GM10847 (cell line): Measurements from ENCODE around the gene SPIRE1.
A peak's percentile ranks its signal among the peaks of the same experiment; 100 is the strongest.

Source experiments
- POLR2A ChIP-seq: IDR thresholded peaks from 2 replicates; pipeline ENCODE4 v1.6.1; 2011; ENCODE audit not compliant: insufficient read length; ENCODE audit errors: extremely low read depth

SPIRE1 gene

GRCh38 chr18:12657684-12658425, at the start of gene SPIRE1:
TSS of gene SPIRE1 (minus strand) at chr18:12658107. CDS start at chr18:12657866, 241 bp downstream.
- TF ChIP-seq POLR2A = no peak

GRCh38 chr18:12703664-12704063, 45.8 kb upstream of the SPIRE1 start:
- TF ChIP-seq POLR2A = no peak

- TF ChIP-seq POLR2A = peak; percentile 42
Measured at GRCh38 chr18:12703096-12703567, 45.2 kb upstream of the SPIRE1 start.

GRCh38 chr18:12702221-12703095, 44.6 kb upstream of the SPIRE1 start, which contains the start of the genes CEP76 and PSMG2:
TSS of gene CEP76 (minus strand) at chr18:12702723. CDS start at chr18:12702548, 175 bp downstream.
TSS of gene PSMG2 (plus strand) at chr18:12703042. CDS start at chr18:12703108, 66 bp downstream.
- peak; percentile 74 for TF ChIP-seq POLR2A

GRCh38 chr18:12701161-12701560, 43.3 kb upstream of the SPIRE1 start:
- no peak for TF ChIP-seq POLR2A

- no peak for TF ChIP-seq POLR2A
Measured at GRCh38 chr18:12699747-12700146, 41.8 kb upstream of the SPIRE1 start.

GRCh38 chr18:12694032-12694431, 36.1 kb upstream of the SPIRE1 start:
- TF ChIP-seq POLR2A = no peak

- TF ChIP-seq POLR2A = no peak
Measured at GRCh38 chr18:12692206-12692605, 34.3 kb upstream of the SPIRE1 start.

GRCh38 chr18:12689256-12689850, 31.4 kb upstream of the SPIRE1 start:
- no peak for TF ChIP-seq POLR2A

GRCh38 chr18:12686100-12686499, 28.2 kb upstream of the SPIRE1 start:
- TF ChIP-seq POLR2A = no peak

- TF ChIP-seq POLR2A = no peak
Measured at GRCh38 chr18:12679183-12679786, 21.4 kb upstream of the SPIRE1 start.

- no peak for TF ChIP-seq POLR2A
Measured at GRCh38 chr18:12668041-12668440, 10.1 kb upstream of the SPIRE1 start.

GRCh38 chr18:12659904-12660605, 2.1 kb upstream of the SPIRE1 start:
- TF ChIP-seq POLR2A = no peak

- TF ChIP-seq POLR2A = no peak
Measured at GRCh38 chr18:12658426-12659138, 675 bp upstream of the SPIRE1 start.
